Natural killer cell (primary cell): ENCODE data around the gene RPRML. TPM values are rescaled to one million over a fixed set of nuclear protein-coding genes. Genes with fewer than 3 reads are reported as not detected.

Experiments
- ATAC-seq, 3 donors: fragments of 150-1000 bp in 2 of 3; fragments of 200-7000 bp in 1 of 3; cut with Tn5 transposase; 1 replicate in 1 of 3; 2 replicates in 2 of 3; pipeline ENCODE4 v1.10.0; 2021; ENCODE audit warnings: mild to moderate bottlenecking in 2 of 3, moderate library complexity in 2 of 3
- DNase-seq, 2 donors: peaks; one replicate each; pipeline versions ENCODE4 v3.0.0 to v3.0.0-alpha.2; 2013 to 2021; ENCODE audit warnings: mixed read lengths in 1 of 2
- H3K27ac ChIP-seq: one replicate; pipeline ENCODE4 v1.5.1; 2013; ENCODE audit warnings: mild to moderate bottlenecking, low read length
- H3K27me3 ChIP-seq: one replicate; pipeline ENCODE4 v1.6.1; 2013; ENCODE audit warnings: low read length; ENCODE audit not compliant: control insufficient read depth, insufficient read depth
- H3K36me3 ChIP-seq: one replicate; pipeline ENCODE4 v1.6.1; 2013; ENCODE audit warnings: low read length; ENCODE audit not compliant: control insufficient read depth, insufficient read depth
- H3K4me1 ChIP-seq: one replicate; pipeline ENCODE4 v1.6.1; 2013; ENCODE audit warnings: low read length; ENCODE audit not compliant: control insufficient read depth, insufficient read depth
- H3K4me3 ChIP-seq: one replicate; pipeline ENCODE4 v1.5.1; 2013; ENCODE audit warnings: low read length
- H3K9me3 ChIP-seq: one replicate; pipeline ENCODE4 v1.6.1; 2013; ENCODE audit warnings: low read length; ENCODE audit not compliant: control insufficient read depth, insufficient read depth
- H3K27ac Mint-ChIP-seq, 2 donors: one replicate each; pipeline ENCODE4 v1.8.0; 2022; ENCODE audit warnings: mild to moderate bottlenecking in 2 of 2, mixed read lengths in 2 of 2, moderate library complexity in 1 of 2
- H3K27me3 Mint-ChIP-seq, 2 donors: one replicate each; pipeline ENCODE4 v1.8.0; 2022; ENCODE audit warnings: low read depth in 2 of 2, mixed read lengths in 2 of 2
- H3K36me3 Mint-ChIP-seq: one replicate; pipeline ENCODE4 v1.8.0; 2022; ENCODE audit warnings: mixed read lengths
- H3K4me1 Mint-ChIP-seq, 2 donors: one replicate each; pipeline ENCODE4 v1.8.0; 2022; ENCODE audit warnings: mixed read lengths in 2 of 2
- H3K4me3 Mint-ChIP-seq: one replicate; pipeline ENCODE4 v1.8.0; 2022; ENCODE audit warnings: mild to moderate bottlenecking, moderate library complexity, mixed read lengths
- H3K9me3 Mint-ChIP-seq, 2 donors: one replicate each; pipeline ENCODE4 v1.8.0; 2022; ENCODE audit warnings: mixed read lengths in 2 of 2
- WGBS: methylation state at CpG from one replicate; pipeline ENCODE4 v1.1.7; 2013; ENCODE audit warnings: missing lambda C conversion rate; ENCODE audit not compliant: insufficient coverage; 5-methylcytosine and 5-hydroxymethylcytosine counted together
- intact Hi-C: fragments of 100-400 bp; cut with micrococcal nuclease; formaldehyde crosslinking; loops from one replicate; pipeline ENCODE4 v1.14.2; 2022
- total RNA-seq, 4 donors: library from RNA; stranded (reverse); fragments of 120-200 nt in 1 of 4; gene quantifications; one replicate each; pipeline versions ENCODE4 v1.2.3 to v1.2.4, GENCODE V29; 2013 to 2022
- TF ChIP-seq, protein P1 (sequence below): fragments of 200-600 bp; IDR thresholded peaks from one replicate; pipeline ENCODE4 v1.8.0; 2022; ENCODE audit warnings: antibody characterized with exemption

RPRML gene
- total RNA-seq, 3 donors from 2014 or later (not counting 1 experiment from before 2014, with no cell fraction given): not detected

DNA sequence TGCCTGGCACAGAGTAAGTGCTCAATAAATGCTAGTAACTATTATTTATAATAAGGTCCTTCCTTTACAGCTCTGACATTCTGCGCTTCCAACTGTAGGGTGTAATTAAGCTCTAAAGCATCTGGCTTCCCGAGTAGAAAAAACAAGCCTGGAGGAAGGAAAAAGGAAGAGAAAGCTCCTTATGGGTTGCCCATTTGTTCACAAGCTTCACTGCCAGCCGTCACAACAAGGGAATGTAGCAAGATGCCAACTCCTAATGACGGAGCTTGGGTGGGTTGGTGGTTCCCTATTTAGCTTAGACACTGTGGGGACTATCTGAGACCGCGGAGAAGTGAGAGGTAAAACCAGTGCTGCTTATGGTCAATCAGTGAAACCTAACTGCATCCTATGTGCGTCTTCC, 7.3 kb upstream of the RPRML start:
- intact Hi-C loops: no loop called here
- H3K36me3 Mint-ChIP-seq: no peaks in the 10 kb centered on the region

DNA sequence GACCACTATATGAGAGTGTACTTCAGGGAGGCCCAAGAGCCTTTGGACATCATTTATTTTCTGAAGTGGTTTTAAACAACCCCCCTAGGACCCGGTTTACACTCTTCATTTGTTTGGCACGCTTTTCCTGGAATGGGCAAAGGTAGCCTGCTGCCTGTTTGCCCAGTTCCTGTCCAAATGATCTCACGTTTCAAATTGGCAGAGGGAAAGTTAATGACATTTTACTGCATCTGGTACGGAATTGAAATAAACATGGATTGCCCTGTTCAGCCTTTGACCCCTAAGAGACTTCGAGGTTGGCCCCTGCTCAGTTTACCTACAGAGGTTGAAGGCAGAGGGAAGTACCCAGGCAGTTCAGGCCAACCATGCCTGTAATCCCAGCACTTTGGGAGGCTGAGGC, 5.8 kb upstream of the RPRML start:
- Histone ChIP-seq H3K27ac (no peak overlapping the region), H3K4me3 (no peak overlapping the region), H3K9me3 (no peaks in the 10 kb centered on the region), H3K27me3 (peaks cover 3% of the 10 kb centered on the region), H3K4me1 (no peaks in the 10 kb centered on the region), H3K36me3 (no peaks in the 10 kb centered on the region)
- no peaks in the 10 kb centered on the region for H3K9me3 Mint-ChIP-seq
- intact Hi-C loops: no loop called here
- TF ChIP-seq, protein P1, sequence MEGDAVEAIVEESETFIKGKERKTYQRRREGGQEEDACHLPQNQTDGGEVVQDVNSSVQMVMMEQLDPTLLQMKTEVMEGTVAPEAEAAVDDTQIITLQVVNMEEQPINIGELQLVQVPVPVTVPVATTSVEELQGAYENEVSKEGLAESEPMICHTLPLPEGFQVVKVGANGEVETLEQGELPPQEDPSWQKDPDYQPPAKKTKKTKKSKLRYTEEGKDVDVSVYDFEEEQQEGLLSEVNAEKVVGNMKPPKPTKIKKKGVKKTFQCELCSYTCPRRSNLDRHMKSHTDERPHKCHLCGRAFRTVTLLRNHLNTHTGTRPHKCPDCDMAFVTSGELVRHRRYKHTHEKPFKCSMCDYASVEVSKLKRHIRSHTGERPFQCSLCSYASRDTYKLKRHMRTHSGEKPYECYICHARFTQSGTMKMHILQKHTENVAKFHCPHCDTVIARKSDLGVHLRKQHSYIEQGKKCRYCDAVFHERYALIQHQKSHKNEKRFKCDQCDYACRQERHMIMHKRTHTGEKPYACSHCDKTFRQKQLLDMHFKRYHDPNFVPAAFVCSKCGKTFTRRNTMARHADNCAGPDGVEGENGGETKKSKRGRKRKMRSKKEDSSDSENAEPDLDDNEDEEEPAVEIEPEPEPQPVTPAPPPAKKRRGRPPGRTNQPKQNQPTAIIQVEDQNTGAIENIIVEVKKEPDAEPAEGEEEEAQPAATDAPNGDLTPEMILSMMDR: no peak
- H3K4me1 Mint-ChIP-seq: no peaks in the 10 kb centered on the region
- WGBS: 84% methylated on average over 5 of the region's 5 CpGs
- H3K27me3 Mint-ChIP-seq: peaks cover 7% of the 10 kb centered on the region in 2 donors
- H3K4me3 Mint-ChIP-seq: no peak overlapping the region
- H3K36me3 Mint-ChIP-seq: no peaks in the 10 kb centered on the region
- no peak overlapping the region for H3K27ac Mint-ChIP-seq
- DNase-seq (no peak), ATAC-seq (no peak)

More for the DNA sequence above, 7.3 kb upstream of the RPRML start:
- TF ChIP-seq, protein P1: no peak
- H3K27ac Mint-ChIP-seq: no peak overlapping the region
- H3K9me3 Mint-ChIP-seq: no peaks in the 10 kb centered on the region
- no peak for DNase-seq
- Histone ChIP-seq H3K4me3 (no peak overlapping the region), H3K9me3 (no peaks in the 10 kb centered on the region), H3K4me1 (no peaks in the 10 kb centered on the region), H3K36me3 (no peaks in the 10 kb centered on the region), H3K27ac (no peak overlapping the region), H3K27me3 (no peaks in the 10 kb centered on the region)
- no peaks in the 10 kb centered on the region for H3K27me3 Mint-ChIP-seq
- no peaks in the 10 kb centered on the region for H3K4me1 Mint-ChIP-seq
- WGBS: 89% methylated on average over 7 of the region's 7 CpGs
- no peak for ATAC-seq
- H3K4me3 Mint-ChIP-seq: no peak overlapping the region

DNA sequence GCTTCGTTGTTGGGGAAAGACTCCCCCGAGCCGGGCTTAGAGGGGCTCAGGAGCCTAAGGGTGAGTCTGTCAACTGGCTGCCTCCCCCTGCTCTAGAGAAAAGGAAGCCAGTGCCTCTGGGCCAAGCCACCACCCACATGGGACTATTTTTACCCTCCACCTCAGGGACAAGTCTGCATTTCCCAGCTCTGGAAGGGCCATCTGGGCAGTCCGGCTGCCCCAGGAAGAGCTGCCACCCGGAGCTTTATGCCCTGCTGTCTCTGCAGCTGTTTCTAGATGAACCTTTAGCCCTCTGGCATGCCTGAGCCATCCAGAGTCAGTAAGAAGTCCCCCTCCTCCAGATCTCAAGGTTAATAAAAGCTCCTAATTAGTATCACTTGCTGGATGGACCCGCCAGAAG, 5.3 kb upstream of the RPRML start:
- H3K27me3 Mint-ChIP-seq: peaks cover 12 to 13% of the 10 kb centered on the region in 2 donors

DNA sequence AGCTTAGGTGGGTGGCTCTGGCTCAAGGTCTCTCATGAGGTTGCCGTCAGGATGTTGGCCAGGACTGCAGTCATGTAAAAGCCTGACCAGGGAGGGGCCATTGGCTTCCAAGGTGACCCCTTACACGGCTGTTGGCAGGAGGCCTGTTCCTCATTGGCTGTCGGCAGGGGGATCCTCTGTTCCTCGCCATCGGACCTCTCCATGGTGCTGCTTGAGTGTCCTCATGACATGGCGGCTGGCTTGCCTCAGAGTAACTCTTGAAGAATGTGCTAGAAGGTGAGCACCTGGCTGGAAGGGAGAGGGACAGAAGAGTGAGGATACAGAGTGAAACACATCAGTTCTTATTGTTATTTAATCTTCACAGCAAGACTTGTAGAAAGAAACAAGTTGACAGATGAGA, 4.7 kb upstream of the RPRML start:
- H3K9me3 ChIP-seq: no peaks in the 10 kb centered on the region
- Mint-ChIP-seq H3K27ac (no peak overlapping the region), H3K4me3 (no peak overlapping the region), H3K36me3 (no peaks in the 10 kb centered on the region), H3K4me1 (peaks cover 0 to 5% of the 10 kb centered on the region in 2 donors), H3K9me3 (no peaks in the 10 kb centered on the region), H3K27me3 (peaks cover 13% of the 10 kb centered on the region in 2 donors)
- H3K4me1 ChIP-seq: peaks cover 5% of the 10 kb centered on the region
- intact Hi-C loops: no loop called here
- no peak overlapping the region for H3K27ac ChIP-seq
- TF ChIP-seq, protein P1: no peak
- DNase-seq (no peak), ATAC-seq (no peak)
- WGBS: 80% methylated on average over 6 of the region's 6 CpGs
- no peaks in the 10 kb centered on the region for H3K36me3 ChIP-seq
- H3K27me3 ChIP-seq: peaks cover 8% of the 10 kb centered on the region
- no peak overlapping the region for H3K4me3 ChIP-seq

More for the DNA sequence above, 5.3 kb upstream of the RPRML start:
- Histone ChIP-seq H3K9me3 (no peaks in the 10 kb centered on the region), H3K27me3 (peaks cover 7% of the 10 kb centered on the region), H3K4me1 (peaks cover 3% of the 10 kb centered on the region), H3K27ac (no peak overlapping the region), H3K4me3 (no peak overlapping the region), H3K36me3 (no peaks in the 10 kb centered on the region)
- TF ChIP-seq, protein P1: no peak
- peaks cover 0 to 3% of the 10 kb centered on the region in 2 donors for H3K4me1 Mint-ChIP-seq
- no peak for ATAC-seq
- no peak overlapping the region for H3K27ac Mint-ChIP-seq
- WGBS: 48% methylated on average over 5 of the region's 6 CpGs
- no peak for DNase-seq
- no peaks in the 10 kb centered on the region for H3K36me3 Mint-ChIP-seq
- no peaks in the 10 kb centered on the region for H3K9me3 Mint-ChIP-seq
- intact Hi-C loops: no loop called here
- H3K4me3 Mint-ChIP-seq: no peak overlapping the region
